Measurements from ENCODE around the gene RPA4. TPM values are rescaled to one million over a fixed set of nuclear protein-coding genes. Genes with fewer than 3 reads are reported as not detected.

The RPA4 gene
- total RNA-seq, 1 donor = 0.43 TPM

GRCh38 chrX:96906741-96907140, 23.0 kb downstream of the RPA4 start:
- H3K4me3 ChIP-seq (ENCODE audit: low read depth, low read length) = no peak overlapping the region
- DNase-seq (ENCODE audit: low read depth) = no peak
- no peak for TF ChIP-seq CTCF (IDR thresholded peaks at IDR 0.05; ENCODE audit: insufficient read depth, low read depth, low read length)

- no peak for DNase-seq (ENCODE audit: low read depth)
- TF ChIP-seq CTCF (IDR thresholded peaks at IDR 0.05; ENCODE audit: insufficient read depth, low read depth, low read length) = no peak
- H3K4me3 ChIP-seq (ENCODE audit: low read depth, low read length) = no peak overlapping the region
Measured at GRCh38 chrX:96907516-96908272, 24.0 kb downstream of the RPA4 start.

- DNase-seq (ENCODE audit: low read depth) = no peak
- H3K4me3 ChIP-seq (ENCODE audit: low read depth, low read length) = no peak overlapping the region
- no peak for TF ChIP-seq CTCF (IDR thresholded peaks at IDR 0.05; ENCODE audit: insufficient read depth, low read depth, low read length)
Measured at GRCh38 chrX:96909291-96909690, 25.6 kb downstream of the RPA4 start.

- H3K4me3 ChIP-seq (ENCODE audit: low read depth, low read length) = no peak overlapping the region
- no peak for DNase-seq (ENCODE audit: low read depth)
- TF ChIP-seq CTCF (IDR thresholded peaks at IDR 0.05; ENCODE audit: insufficient read depth, low read depth, low read length) = no peak
Measured at GRCh38 chrX:96918864-96919263, 35.2 kb downstream of the RPA4 start.

- TF ChIP-seq CTCF (IDR thresholded peaks at IDR 0.05; ENCODE audit: insufficient read depth, low read depth, low read length) = no peak
- no peak for DNase-seq (ENCODE audit: low read depth)
- H3K4me3 ChIP-seq (ENCODE audit: low read depth, low read length) = no peak overlapping the region
Measured at GRCh38 chrX:96919672-96920071, 36.0 kb downstream of the RPA4 start.

- H3K4me3 ChIP-seq (ENCODE audit: low read depth, low read length) = no peak overlapping the region
- no peak for TF ChIP-seq CTCF (IDR thresholded peaks at IDR 0.05; ENCODE audit: insufficient read depth, low read depth, low read length)
- no peak for DNase-seq (ENCODE audit: low read depth)
Measured at GRCh38 chrX:96924581-96924980, 40.9 kb downstream of the RPA4 start.

- H3K4me3 ChIP-seq (ENCODE audit: low read depth, low read length) = no peak overlapping the region
- TF ChIP-seq CTCF (IDR thresholded peaks at IDR 0.05; ENCODE audit: insufficient read depth, low read depth, low read length) = no peak
- no peak for DNase-seq (ENCODE audit: low read depth)
Measured at GRCh38 chrX:96929036-96929435, 45.3 kb downstream of the RPA4 start.

Measured in fibroblast of villous mesenchyme (primary cell).